A549 (cell line): ENCODE measurements around the gene CACNA1G. TPM values are rescaled to one million over a fixed set of nuclear protein-coding genes. Genes with fewer than 3 reads are reported as not detected.

Experiments
- ATAC-seq, 2 experiments: fragments of 200-7000 bp in 1 of 2; fragments of >200 bp in 1 of 2; cut with Nextera tagmentation in 1 of 2; cut with Tn5 transposase in 1 of 2; 3 replicates each; pipeline versions ENCODE4 v1.8.0 to v1.9.1; 2018 to 2020; ENCODE audit warnings: mild to moderate bottlenecking in 1 of 2, moderate library complexity in 1 of 2
- CTCF ChIA-PET: fragments of 300-600 bp; sonication (Branson Sonifier 250); formaldehyde crosslinking; extraction: SDS; loops from one replicate; lab custom pipeline; 2021; ENCODE audit warnings: antibody characterized with exemption, inconsistent platforms; lab: Yijun Ruan, JAX
- POLR2A ChIA-PET: fragments of 350-600 bp; formaldehyde crosslinking; extraction: SDS; loops from one replicate; lab custom pipeline; 2021; ENCODE audit warnings: antibody characterized with exemption, inconsistent platforms; lab: Yijun Ruan, JAX
- DNase-seq, 2 experiments: peaks; one replicate each; pipeline versions ENCODE4 v3.0.0 to v3.0.0-alpha.2; 2011 to 2016; ENCODE audit warnings: low read depth in 1 of 2, low spot score in 1 of 2
- FAIRE-seq: peaks from 2 replicates; lab custom pipeline; 2011; peaks lifted over from hg19 to GRCh38; lab: Jason Lieb, UNC
- H3K27ac ChIP-seq, 2 experiments: fragments of >200 bp; sonication (Bioruptor Twin); formaldehyde crosslinking; 3 replicates each; pipeline ENCODE4 v1.5.1; 2016 to 2017
- H3K4me1 ChIP-seq: fragments of >200 bp; sonication (Bioruptor Twin); formaldehyde crosslinking; 3 replicates; pipeline ENCODE4 v1.6.1; 2016
- H3K4me2 ChIP-seq: fragments of >200 bp; sonication (Bioruptor Twin); formaldehyde crosslinking; 3 replicates; pipeline ENCODE4 v1.6.1; 2016
- H3K4me3 ChIP-seq: fragments of >200 bp; sonication (Bioruptor Twin); formaldehyde crosslinking; 3 replicates; pipeline ENCODE4 v1.5.1; 2016
- H3K9me3 ChIP-seq: fragments of >200 bp; sonication (Bioruptor Twin); formaldehyde crosslinking; 3 replicates; pipeline ENCODE4 v1.6.1; 2016
- BHLHE40 ChIP-seq: IDR thresholded peaks from 2 replicates; pipeline ENCODE4 v1.6.1; 2012; ENCODE audit warnings: low read depth, low read length, inconsistent platforms
- CEBPB ChIP-seq, 2 experiments: fragments of >200 bp in 1 of 2; sonication (Bioruptor Twin) in 1 of 2; formaldehyde crosslinking in 1 of 2; IDR thresholded peaks; 2 replicates each; pipeline ENCODE4 v1.6.1; 2012 to 2016
- CHD4 ChIP-seq: fragments of 200-600 bp; sonication (generic); IDR thresholded peaks from 2 replicates; pipeline ENCODE4 v1.6.1; 2016; ENCODE audit warnings: antibody characterized with exemption, mild to moderate bottlenecking, borderline replicate concordance
- EHMT2 ChIP-seq: fragments of 200-600 bp; sonication (generic); IDR thresholded peaks from 2 replicates; pipeline ENCODE4 v1.6.1; 2016; ENCODE audit warnings: antibody characterized with exemption, low read depth, mild to moderate bottlenecking, moderate library complexity
- FOSL2 ChIP-seq, 2 experiments: fragments of 450-650 bp in 1 of 2; fragments of >200 bp in 1 of 2; sonication (Bioruptor Twin) in 1 of 2; formaldehyde crosslinking; IDR thresholded peaks; 2 replicates each; pipeline versions ENCODE4 v1.5.0 to v1.6.1; 2016 to 2020; ENCODE audit warnings: mild to moderate bottlenecking in 1 of 2, moderate library complexity in 1 of 2
- FOXS1 ChIP-seq: fragments of 250-450 bp; sonication (Bioruptor Pico); IDR thresholded peaks from 2 replicates; pipeline ENCODE4 v1.5.0; 2020; ENCODE audit warnings: mild to moderate bottlenecking, moderate library complexity
- HEYL ChIP-seq: fragments of 250-450 bp; sonication (Bioruptor Pico); IDR thresholded peaks from 2 replicates; pipeline ENCODE4 v1.8.0; 2021; ENCODE audit warnings: mild to moderate bottlenecking, moderate library complexity
- HOXB5 ChIP-seq: fragments of 250-450 bp; sonication (Bioruptor Pico); IDR thresholded peaks from 2 replicates; pipeline ENCODE4 v1.5.0; 2020; ENCODE audit warnings: mild to moderate bottlenecking, moderate library complexity
- JUN ChIP-seq, 2 experiments: fragments of >200 bp; sonication (Bioruptor Twin); formaldehyde crosslinking; IDR thresholded peaks; 2 replicates in 1 of 2; 3 replicates in 1 of 2; pipeline ENCODE4 v1.6.1; 2016 to 2017
- MAX ChIP-seq: IDR thresholded peaks from 2 replicates; pipeline ENCODE4 v1.6.1; 2012
- NFE2L2 ChIP-seq: fragments of 150-350 bp; conservative IDR thresholded peaks from 2 replicates; pipeline ENCODE4 v1.6.1; 2014; ENCODE audit warnings: low read length
- NR3C1 ChIP-seq: fragments of >200 bp; sonication (Bioruptor Twin); formaldehyde crosslinking; IDR thresholded peaks from 3 replicates; pipeline ENCODE4 v1.6.1; 2017
- POLR2A ChIP-seq: IDR thresholded peaks from 2 replicates; pipeline ENCODE4 v1.6.1; 2012; ENCODE audit warnings: mild to moderate bottlenecking, low read length
- RARB ChIP-seq: fragments of 250-450 bp; sonication (Bioruptor Pico); IDR thresholded peaks from 2 replicates; pipeline ENCODE4 v1.8.0; 2021; ENCODE audit warnings: mild to moderate bottlenecking, moderate library complexity
- RFX5 ChIP-seq: fragments of 450-650 bp; IDR thresholded peaks from 2 replicates; pipeline ENCODE4 v1.7.1; 2014; ENCODE audit warnings: antibody characterized with exemption, mild to moderate bottlenecking, moderate library complexity
- SREBF2 ChIP-seq: fragments of 450-650 bp; IDR thresholded peaks from 2 replicates; pipeline ENCODE4 v1.6.1; 2014; ENCODE audit warnings: mild to moderate bottlenecking, moderate library complexity
- TFCP2L1 ChIP-seq: fragments of 250-450 bp; sonication (Bioruptor Pico); IDR thresholded peaks from 2 replicates; pipeline ENCODE4 v1.5.0; 2021; ENCODE audit warnings: mild to moderate bottlenecking
- TP53 ChIP-seq: fragments of 250-450 bp; sonication (Bioruptor Pico); IDR thresholded peaks from 2 replicates; pipeline ENCODE4 v1.5.0; 2021; ENCODE audit warnings: mild to moderate bottlenecking, moderate library complexity
- ZSCAN20 ChIP-seq: fragments of 250-450 bp; sonication (Bioruptor Pico); IDR thresholded peaks from 2 replicates; pipeline ENCODE4 v1.8.0; 2022; ENCODE audit warnings: mild to moderate bottlenecking, moderate library complexity
- WGBS: methylation state at CpG from one replicate; pipeline ENCODE4 v1.1.6; 2017; ENCODE audit errors: missing lambda C conversion rate; 5-methylcytosine and 5-hydroxymethylcytosine counted together
- polyA plus RNA-seq, 4 experiments: library from polyadenylated mRNA; depleted of rRNA in 3 of 4; stranded (reverse); fragments of >200 nt; fragmentation: RNase III in 1 of 4; extraction: RNeasy Plus Mini Kit Qiagen cat#74134 plus additional on column Dnase treatment in 1 of 4; gene quantifications; 2 replicates in 3 of 4; 3 replicates in 1 of 4; pipeline ENCODE4 v1.2.3, GENCODE V29; 2011 to 2017
- TF ChIP-seq, protein P1 (sequence below): fragments of >200 bp; sonication (Bioruptor Twin); formaldehyde crosslinking; IDR thresholded peaks from 3 replicates; pipeline ENCODE4 v1.6.1; 2016
- TF ChIP-seq, protein P2 (sequence below): fragments of 250-450 bp; sonication (Bioruptor Pico); IDR thresholded peaks from 2 replicates; pipeline ENCODE4 v1.5.0; 2020; ENCODE audit warnings: low read depth, mild to moderate bottlenecking, moderate library complexity
- TF ChIP-seq, protein P3 (sequence below): IDR thresholded peaks from 2 replicates; pipeline ENCODE4 v1.6.1; 2012; ENCODE audit warnings: low read depth, borderline replicate concordance
- TF ChIP-seq, protein P4 (sequence below): fragments of 250-450 bp; sonication (Bioruptor Pico); IDR thresholded peaks from 2 replicates; pipeline ENCODE4 v1.5.0; 2021; ENCODE audit warnings: mild to moderate bottlenecking, moderate library complexity, borderline replicate concordance

Gene CACNA1G
- polyA plus RNA-seq, 2 of the 4 experiments (the other 2 are of a cell fraction) = 4.0 to 8.9 TPM

DNA sequence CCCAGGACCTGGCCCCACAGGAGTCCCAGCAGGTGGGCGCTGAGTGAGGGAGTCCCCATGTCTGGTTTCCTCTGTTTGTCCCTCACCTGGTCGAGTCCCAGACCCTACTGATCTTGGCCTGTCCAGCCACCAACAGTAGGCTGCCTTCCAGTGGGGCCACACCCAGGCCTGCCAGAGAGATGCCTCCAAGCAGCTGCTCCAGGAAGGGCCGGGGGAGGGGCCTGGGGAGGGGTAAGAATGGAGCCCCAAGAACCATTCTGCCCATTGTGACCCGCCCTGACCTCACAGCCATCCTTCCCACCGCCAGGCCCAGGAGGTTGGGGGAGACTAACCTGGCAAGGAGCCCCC lies 12.8 kb upstream of the CACNA1G start:
- Histone ChIP-seq H3K27ac (peak overlapping the region; percentile 95 to 98), H3K4me2 (peak overlapping the region; percentile 97), H3K4me1 (peaks cover 46% of the 10 kb centered on the region), H3K9me3 (no peaks in the 10 kb centered on the region), H3K4me3 (peak overlapping the region; percentile 67)
- WGBS = 9% methylated on average over 5 of the region's 5 CpGs
- TF ChIP-seq RARB (CRISPR knock-in tag) (no peak), POLR2A (peak; percentile 22; the same call in 1 of the 2 replicates)
- CTCF ChIA-PET = interaction anchor here (0.6 to 23.7 kb wide), 21 partner anchors 9 to 401 kb away, joined by 3 to 753 read pairs (median 6); partner anchors contain the start of genes ANKRD40 and CACNA1G
- FAIRE-seq (no peak), DNase-seq (peak in 1 of 2 experiments; percentile 45), ATAC-seq (peak; percentile 8 to 11; a peak in 4 of 6 replicates)
- POLR2A ChIA-PET = interaction anchor here (0.7 to 1.3 kb wide), 4 partner anchors 112 to 318 kb away, joined by 3 to 6 read pairs (median 4); partner anchors contain the start of gene TOB1

DNA sequence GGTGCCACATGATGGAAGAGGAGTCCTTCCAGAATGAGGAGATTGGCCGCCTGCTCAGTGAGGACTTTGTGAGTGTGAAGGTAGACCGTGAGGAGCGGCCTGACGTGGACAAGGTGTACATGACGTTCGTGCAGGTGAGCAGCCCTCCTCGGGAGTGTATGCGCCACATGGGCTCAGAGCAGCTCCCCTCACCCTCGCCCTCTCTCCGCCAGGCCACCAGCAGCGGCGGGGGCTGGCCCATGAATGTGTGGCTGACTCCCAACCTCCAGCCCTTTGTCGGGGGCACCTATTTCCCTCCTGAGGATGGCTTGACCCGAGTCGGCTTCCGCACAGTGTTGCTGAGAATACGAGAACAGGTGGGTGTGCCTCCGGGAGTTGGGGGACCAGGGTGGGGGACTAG lies 11.7 kb upstream of the CACNA1G start:
- H3K4me2 ChIP-seq = peak overlapping the region; percentile 97
- TF ChIP-seq JUN (IDR thresholded peaks at IDR 0.05) = 0 out of 5 replicates have a peak, but pooled peaks of 1 of the 2 experiments have one; percentile 13
- TF ChIP-seq HOXB5 (CRISPR knock-in tag) = no peak
- TF ChIP-seq, protein P1, sequence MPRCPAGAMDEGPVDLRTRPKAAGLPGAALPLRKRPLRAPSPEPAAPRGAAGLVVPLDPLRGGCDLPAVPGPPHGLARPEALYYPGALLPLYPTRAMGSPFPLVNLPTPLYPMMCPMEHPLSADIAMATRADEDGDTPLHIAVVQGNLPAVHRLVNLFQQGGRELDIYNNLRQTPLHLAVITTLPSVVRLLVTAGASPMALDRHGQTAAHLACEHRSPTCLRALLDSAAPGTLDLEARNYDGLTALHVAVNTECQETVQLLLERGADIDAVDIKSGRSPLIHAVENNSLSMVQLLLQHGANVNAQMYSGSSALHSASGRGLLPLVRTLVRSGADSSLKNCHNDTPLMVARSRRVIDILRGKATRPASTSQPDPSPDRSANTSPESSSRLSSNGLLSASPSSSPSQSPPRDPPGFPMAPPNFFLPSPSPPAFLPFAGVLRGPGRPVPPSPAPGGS = no peak
- TF ChIP-seq, all 56 proteins: peak for 1
- no peak overlapping the region for H3K4me3 ChIP-seq
- ChIA-PET POLR2A (interaction anchor here (0.6 to 3.1 kb wide), 2 partner anchors 147 to 215 kb away, joined by 4 to 22 read pairs; no protein-coding TSS in a partner anchor), CTCF (interaction anchor here (0.6 to 23.7 kb wide), 18 partner anchors 13 to 304 kb away, joined by 3 to 753 read pairs (median 9); partner anchors contain the start of genes ANKRD40 and CACNA1G)
- no peak for ATAC-seq
- peaks cover 35% of the 10 kb centered on the region for H3K4me1 ChIP-seq
- peak overlapping the region; percentile 95 to 98; a peak in 5 of 6 replicates for H3K27ac ChIP-seq
- FAIRE-seq = no peak
- WGBS = 89% methylated on average over 18 of the region's 18 CpGs
- no peak for DNase-seq
- no peaks in the 10 kb centered on the region for H3K9me3 ChIP-seq

GRCh38 chr17:50549256-50549941 lies 11.1 kb upstream of the CACNA1G start:
- H3K27ac ChIP-seq = peak overlapping the region in 1 of 2 experiments; percentile 95; a peak in 3 of 6 replicates
- no peaks in the 10 kb centered on the region for H3K9me3 ChIP-seq
- no peak for FAIRE-seq
- ChIA-PET POLR2A (interaction anchor here (0.6 to 3.1 kb wide), 3 partner anchors 77 to 214 kb away, joined by 4 to 22 read pairs (median 8); no protein-coding TSS in a partner anchor), CTCF (interaction anchor here (0.6 to 23.7 kb wide), 29 partner anchors 8 to 604 kb away, joined by 3 to 753 read pairs (median 8); partner anchors contain the start of genes ANKRD40, CACNA1G and NME1)
- DNase-seq = no peak
- peaks cover 33% of the 10 kb centered on the region for H3K4me1 ChIP-seq
- H3K4me2 ChIP-seq = no peak overlapping the region
- no peak for ATAC-seq
- no peak overlapping the region for H3K4me3 ChIP-seq
- TF ChIP-seq SREBF2 (no peak), HEYL (CRISPR knock-in tag) (no peak), BHLHE40 (no peak), TFCP2L1 (no peak), NR3C1 (no peak), CEBPB (IDR thresholded peaks at IDR 0.05) (no peak), JUN (IDR thresholded peaks at IDR 0.05) (no peak), CHD4 (no peak), EHMT2 (no peak), TP53 (CRISPR knock-in tag) (no peak), FOXS1 (no peak), RFX5 (no peak), ZSCAN20 (CRISPR knock-in tag) (no peak), FOSL2 (IDR thresholded peaks at IDR 0.05) (no peak), FOSL2 (CRISPR knock-in tag; IDR thresholded peaks at IDR 0.05) (no peak), NFE2L2 (no peak), MAX (no peak)
- TF ChIP-seq, protein P2, sequence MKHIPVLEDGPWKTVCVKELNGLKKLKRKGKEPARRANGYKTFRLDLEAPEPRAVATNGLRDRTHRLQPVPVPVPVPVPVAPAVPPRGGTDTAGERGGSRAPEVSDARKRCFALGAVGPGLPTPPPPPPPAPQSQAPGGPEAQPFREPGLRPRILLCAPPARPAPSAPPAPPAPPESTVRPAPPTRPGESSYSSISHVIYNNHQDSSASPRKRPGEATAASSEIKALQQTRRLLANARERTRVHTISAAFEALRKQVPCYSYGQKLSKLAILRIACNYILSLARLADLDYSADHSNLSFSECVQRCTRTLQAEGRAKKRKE (CRISPR knock-in tag) = no peak
- TF ChIP-seq, protein P3, sequence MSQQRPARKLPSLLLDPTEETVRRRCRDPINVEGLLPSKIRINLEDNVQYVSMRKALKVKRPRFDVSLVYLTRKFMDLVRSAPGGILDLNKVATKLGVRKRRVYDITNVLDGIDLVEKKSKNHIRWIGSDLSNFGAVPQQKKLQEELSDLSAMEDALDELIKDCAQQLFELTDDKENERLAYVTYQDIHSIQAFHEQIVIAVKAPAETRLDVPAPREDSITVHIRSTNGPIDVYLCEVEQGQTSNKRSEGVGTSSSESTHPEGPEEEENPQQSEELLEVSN = no peak
- TF ChIP-seq, protein P4, sequence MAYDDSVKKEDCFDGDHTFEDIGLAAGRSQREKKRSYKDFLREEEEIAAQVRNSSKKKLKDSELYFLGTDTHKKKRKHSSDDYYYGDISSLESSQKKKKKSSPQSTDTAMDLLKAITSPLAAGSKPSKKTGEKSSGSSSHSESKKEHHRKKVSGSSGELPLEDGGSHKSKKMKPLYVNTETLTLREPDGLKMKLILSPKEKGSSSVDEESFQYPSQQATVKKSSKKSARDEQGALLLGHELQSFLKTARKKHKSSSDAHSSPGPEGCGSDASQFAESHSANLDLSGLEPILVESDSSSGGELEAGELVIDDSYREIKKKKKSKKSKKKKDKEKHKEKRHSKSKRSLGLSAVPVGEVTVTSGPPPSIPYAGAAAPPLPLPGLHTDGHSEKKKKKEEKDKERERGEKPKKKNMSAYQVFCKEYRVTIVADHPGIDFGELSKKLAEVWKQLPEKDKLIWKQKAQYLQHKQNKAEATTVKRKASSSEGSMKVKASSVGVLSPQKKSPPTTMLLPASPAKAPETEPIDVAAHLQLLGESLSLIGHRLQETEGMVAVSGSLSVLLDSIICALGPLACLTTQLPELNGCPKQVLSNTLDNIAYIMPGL (CRISPR knock-in tag) = no peak
- WGBS = 94% methylated on average over 19 of the region's 19 CpGs
